HepG2 (cell line): ENCODE results near the gene MEGF6. TPM values are rescaled to one million over a fixed set of nuclear protein-coding genes. Genes with fewer than 3 reads are reported as not detected.

Source experiments
- ASH2L ChIP-seq: fragments of 300-600, 200-600 bp; sonication (generic); IDR thresholded peaks from 2 replicates; pipeline ENCODE4 v1.7.0; 2017; ENCODE audit warnings: low read depth, mild to moderate bottlenecking, moderate library complexity, mixed read lengths, low read length; ENCODE audit not compliant: insufficient read length
- CCAR2 ChIP-seq: fragments of 200-400 bp; formaldehyde crosslinking; optimal IDR thresholded peaks from 2 replicates; pipeline ENCODE3; 2018; ENCODE audit warnings: low read depth, mild to moderate bottlenecking, low read length, moderate library complexity
- HCFC1 ChIP-seq: fragments of 150-350 bp; IDR thresholded peaks from 2 replicates; pipeline ENCODE4 v1.6.1; 2014; ENCODE audit warnings: low read depth, low read length
- IRX3 ChIP-seq: sonication (generic); formaldehyde crosslinking; IDR thresholded peaks from 2 replicates; pipeline ENCODE4 v1.8.1; 2023; ENCODE audit warnings: mild to moderate bottlenecking, low read depth, missing genetic modification reagents, borderline replicate concordance
- MYNN ChIP-seq: sonication (generic); formaldehyde crosslinking; IDR thresholded peaks from 2 replicates; pipeline ENCODE4 v1.4.0; 2020; ENCODE audit warnings: mild to moderate bottlenecking, low read depth, missing genetic modification reagents
- RBM22 ChIP-seq: fragments of 200-400 bp; formaldehyde crosslinking; optimal IDR thresholded peaks from 2 replicates; pipeline ENCODE3; 2017; ENCODE audit warnings: mild to moderate bottlenecking, low read length, moderate library complexity
- SAP130 ChIP-seq: IDR thresholded peaks from 2 replicates; pipeline ENCODE4 v1.6.1; 2016; ENCODE audit warnings: low read depth
- SMARCE1 ChIP-seq: fragments of 450-650 bp; IDR thresholded peaks from 2 replicates; pipeline ENCODE4 v1.6.1; 2017; ENCODE audit warnings: borderline replicate concordance
- TGIF2 ChIP-seq: IDR thresholded peaks from 2 replicates; pipeline ENCODE4 v1.6.1; 2016; ENCODE audit warnings: control low read depth, missing compliant biosample characterization
- THRA ChIP-seq: sonication (generic); formaldehyde crosslinking; IDR thresholded peaks from 2 replicates; pipeline ENCODE4 v1.4.0; 2020; ENCODE audit warnings: missing genetic modification reagents, borderline replicate concordance
- ZNF121 ChIP-seq: sonication (generic); formaldehyde crosslinking; IDR thresholded peaks from 2 replicates; pipeline ENCODE4 v1.5.0; 2020; ENCODE audit warnings: mild to moderate bottlenecking, missing genetic modification reagents
- ZNF225 ChIP-seq: sonication (generic); formaldehyde crosslinking; IDR thresholded peaks from 2 replicates; pipeline ENCODE4 v1.4.0; 2020; ENCODE audit warnings: mild to moderate bottlenecking, missing genetic modification reagents
- ZNF282 ChIP-seq: fragments of 450-650 bp; IDR thresholded peaks from 2 replicates; pipeline ENCODE4 v1.6.1; 2018; ENCODE audit not compliant: partially characterized antibody
- ZNF546 ChIP-seq: sonication (generic); formaldehyde crosslinking; conservative IDR thresholded peaks from 2 replicates; pipeline ENCODE4 v1.8.1; 2023; ENCODE audit warnings: mild to moderate bottlenecking, missing genetic modification reagents
- ZNF569 ChIP-seq: sonication (generic); formaldehyde crosslinking; IDR thresholded peaks from 2 replicates; pipeline ENCODE4 v1.5.0; 2020; ENCODE audit warnings: mild to moderate bottlenecking, missing genetic modification reagents, moderate library complexity, borderline replicate concordance
- ZNF747 ChIP-seq: sonication (generic); formaldehyde crosslinking; IDR thresholded peaks from 2 replicates; pipeline ENCODE4 v1.8.1; 2023; ENCODE audit warnings: missing genetic modification reagents, mild to moderate bottlenecking, borderline replicate concordance
- ZNF792 ChIP-seq: IDR thresholded peaks from 2 replicates; pipeline ENCODE4 v1.6.1; 2016
- ZNF839 ChIP-seq: sonication (generic); formaldehyde crosslinking; IDR thresholded peaks from 2 replicates; pipeline ENCODE4 v1.4.0; 2020; ENCODE audit warnings: missing genetic modification reagents, mild to moderate bottlenecking, borderline replicate concordance
- ZNF841 ChIP-seq: sonication (generic); formaldehyde crosslinking; IDR thresholded peaks from 2 replicates; pipeline ENCODE4 v1.8.1; 2023; ENCODE audit warnings: missing genetic modification reagents, borderline replicate concordance
- polyA plus RNA-seq, 8 experiments: library from polyadenylated mRNA; depleted of rRNA in 3 of 8; stranded (reverse) in 7 of 8; unstranded in 1 of 8; fragments of >200 nt; fragmentation: Illumina TruSeq in 4 of 8; extraction: Trizol in 4 of 8; gene quantifications; 2 replicates each; pipeline versions ENCODE4 v1.2.1 to v1.2.3, GENCODE V29; 2011 to 2016; ENCODE audit warnings: low read depth in 4 of 8, missing spikeins in 1 of 8, mixed read lengths in 1 of 8; ENCODE audit not compliant: insufficient read depth in 1 of 8
- total RNA-seq, 5 experiments: library from RNA; depleted of rRNA; stranded (reverse); fragments of >200 nt; fragmentation: Illumina TruSeq; extraction: Trizol; gene quantifications; 2 replicates each; pipeline ENCODE4 v1.2.3, GENCODE V29; 2016; ENCODE audit warnings: low read depth in 1 of 5
- TF ChIP-seq, protein P1 (sequence below), 2 experiments: sonication (generic) in 1 of 2; formaldehyde crosslinking in 1 of 2; IDR thresholded peaks; 2 replicates each; pipeline versions ENCODE4 v1.4.0 to v1.6.1; 2016 to 2020; ENCODE audit warnings: borderline replicate concordance in 1 of 2, low read depth in 1 of 2, mild to moderate bottlenecking in 1 of 2, missing genetic modification reagents in 1 of 2
- TF ChIP-seq, protein P2 (sequence below), 2 experiments: sonication (generic) in 1 of 2; formaldehyde crosslinking in 1 of 2; IDR thresholded peaks; 2 replicates each; pipeline versions ENCODE4 v1.4.0 to v1.6.1; 2018 to 2020; ENCODE audit warnings: missing genetic modification reagents in 2 of 2, borderline replicate concordance in 1 of 2, low read depth in 1 of 2, mild to moderate bottlenecking in 1 of 2, missing biosample characterization in 1 of 2
- TF ChIP-seq, protein P3 (sequence below): IDR thresholded peaks from 2 replicates; pipeline ENCODE4 v1.6.1; 2016; ENCODE audit warnings: missing genetic modification reagents, missing compliant biosample characterization

MEGF6 gene
- total and polyA plus RNA-seq, 2 of the 13 experiments (the other 11 are each of a cell fraction or from before 2014, with no cell fraction given) = 1.9 TPM

- TF ChIP-seq ZNF841 (CRISPR knock-in tag) (no peak), ZNF792 (0 out of 2 replicates have a peak, but pooled peaks have one; percentile 37), IRX3 (CRISPR knock-in tag) (no peak), SAP130 (peak; percentile 23; the same call in 1 of the 2 replicates), ASH2L (no peak), TGIF2 (CRISPR knock-in tag) (no peak), HCFC1 (no peak), ZNF569 (no peak), SMARCE1 (no peak), ZNF282 (no peak), CCAR2 (no peak), MYNN (no peak), ZNF121 (CRISPR knock-in tag) (no peak), ZNF747 (CRISPR knock-in tag) (no peak), ZNF225 (no peak), ZNF546 (CRISPR knock-in tag) (no peak), ZNF839 (CRISPR knock-in tag) (no peak), RBM22 (no peak), THRA (no peak)
- TF ChIP-seq, protein P1, sequence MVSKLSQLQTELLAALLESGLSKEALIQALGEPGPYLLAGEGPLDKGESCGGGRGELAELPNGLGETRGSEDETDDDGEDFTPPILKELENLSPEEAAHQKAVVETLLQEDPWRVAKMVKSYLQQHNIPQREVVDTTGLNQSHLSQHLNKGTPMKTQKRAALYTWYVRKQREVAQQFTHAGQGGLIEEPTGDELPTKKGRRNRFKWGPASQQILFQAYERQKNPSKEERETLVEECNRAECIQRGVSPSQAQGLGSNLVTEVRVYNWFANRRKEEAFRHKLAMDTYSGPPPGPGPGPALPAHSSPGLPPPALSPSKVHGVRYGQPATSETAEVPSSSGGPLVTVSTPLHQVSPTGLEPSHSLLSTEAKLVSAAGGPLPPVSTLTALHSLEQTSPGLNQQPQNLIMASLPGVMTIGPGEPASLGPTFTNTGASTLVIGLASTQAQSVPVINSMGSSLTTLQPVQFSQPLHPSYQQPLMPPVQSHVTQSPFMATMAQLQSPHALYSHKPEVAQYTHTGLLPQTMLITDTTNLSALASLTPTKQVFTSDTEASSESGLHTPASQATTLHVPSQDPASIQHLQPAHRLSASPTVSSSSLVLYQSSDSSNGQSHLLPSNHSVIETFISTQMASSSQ (IDR thresholded peaks at IDR 0.05; ENCODE audit: low read depth) = no peak
- TF ChIP-seq, protein P1 (CRISPR knock-in tag; IDR thresholded peaks at IDR 0.05; ENCODE audit: borderline replicate concordance) = no peak
- TF ChIP-seq, protein P2, sequence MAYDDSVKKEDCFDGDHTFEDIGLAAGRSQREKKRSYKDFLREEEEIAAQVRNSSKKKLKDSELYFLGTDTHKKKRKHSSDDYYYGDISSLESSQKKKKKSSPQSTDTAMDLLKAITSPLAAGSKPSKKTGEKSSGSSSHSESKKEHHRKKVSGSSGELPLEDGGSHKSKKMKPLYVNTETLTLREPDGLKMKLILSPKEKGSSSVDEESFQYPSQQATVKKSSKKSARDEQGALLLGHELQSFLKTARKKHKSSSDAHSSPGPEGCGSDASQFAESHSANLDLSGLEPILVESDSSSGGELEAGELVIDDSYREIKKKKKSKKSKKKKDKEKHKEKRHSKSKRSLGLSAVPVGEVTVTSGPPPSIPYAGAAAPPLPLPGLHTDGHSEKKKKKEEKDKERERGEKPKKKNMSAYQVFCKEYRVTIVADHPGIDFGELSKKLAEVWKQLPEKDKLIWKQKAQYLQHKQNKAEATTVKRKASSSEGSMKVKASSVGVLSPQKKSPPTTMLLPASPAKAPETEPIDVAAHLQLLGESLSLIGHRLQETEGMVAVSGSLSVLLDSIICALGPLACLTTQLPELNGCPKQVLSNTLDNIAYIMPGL (CRISPR knock-in tag; IDR thresholded peaks at IDR 0.05; ENCODE audit: borderline replicate concordance in 1 of 2, low read depth in 1 of 2) = 0 out of 4 replicates have a peak, but pooled peaks of 1 of the 2 experiments have one; percentile 14
- TF ChIP-seq, protein P3, sequence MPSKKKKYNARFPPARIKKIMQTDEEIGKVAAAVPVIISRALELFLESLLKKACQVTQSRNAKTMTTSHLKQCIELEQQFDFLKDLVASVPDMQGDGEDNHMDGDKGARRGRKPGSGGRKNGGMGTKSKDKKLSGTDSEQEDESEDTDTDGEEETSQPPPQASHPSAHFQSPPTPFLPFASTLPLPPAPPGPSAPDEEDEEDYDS (CRISPR knock-in tag) = no peak
These were observed 7.8 kb upstream of the MEGF6 start (continued) for GRCh38 chr1:3618881-3619671.
